GM06990 (cell line): ENCODE results near the gene LMO7.

Experiments used
- DNase-seq: peaks from one replicate; pipeline ENCODE4 v3.0.0-alpha.2; 2011; ENCODE audit not compliant: insufficient read length; ENCODE audit errors: extremely low read depth
- H3K27me3 ChIP-seq: replicated peaks from 2 replicates; pipeline ENCODE4 v1.6.0; 2011; ENCODE audit warnings: low read length; ENCODE audit not compliant: control insufficient read depth, insufficient read depth
- H3K36me3 ChIP-seq: 2 replicates; pipeline ENCODE4 v1.5.1; 2011; ENCODE audit warnings: low read length; ENCODE audit not compliant: control insufficient read depth, insufficient read depth
- H3K4me3 ChIP-seq: replicated peaks from 2 replicates; pipeline ENCODE4 v1.5.1; 2011; ENCODE audit warnings: low read depth, mild to moderate bottlenecking, control low read depth, low read length
- TF ChIP-seq, protein P1 (sequence below): IDR thresholded peaks from 2 replicates; pipeline ENCODE4 v1.5.1; 2011; ENCODE audit warnings: low read length, control low read depth, mild to moderate bottlenecking, inconsistent platforms; ENCODE audit not compliant: insufficient read depth, poor library complexity, severe bottlenecking

Gene LMO7

DNA sequence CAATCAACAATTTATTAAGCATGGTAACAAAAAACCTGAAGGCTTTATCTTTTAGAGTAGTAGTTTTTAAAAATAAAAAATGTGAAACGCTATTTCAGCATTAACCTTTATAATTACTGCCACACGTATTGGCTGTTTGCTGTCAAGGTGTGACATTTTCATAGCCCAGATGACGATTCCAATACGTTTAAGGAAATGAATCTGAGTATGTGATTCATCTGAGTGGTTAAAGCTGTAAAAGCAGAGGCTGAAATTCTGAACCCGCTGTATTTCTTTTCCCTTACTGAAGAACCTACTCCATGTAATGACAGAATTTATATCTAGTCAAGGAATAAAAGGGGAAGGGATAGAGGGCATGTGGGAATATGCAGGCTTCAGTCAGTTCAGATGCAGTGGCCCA, 166.0 kb downstream of the LMO7 start:
- H3K27me3 ChIP-seq: no peaks in the 10 kb centered on the region
- TF ChIP-seq, protein P1, sequence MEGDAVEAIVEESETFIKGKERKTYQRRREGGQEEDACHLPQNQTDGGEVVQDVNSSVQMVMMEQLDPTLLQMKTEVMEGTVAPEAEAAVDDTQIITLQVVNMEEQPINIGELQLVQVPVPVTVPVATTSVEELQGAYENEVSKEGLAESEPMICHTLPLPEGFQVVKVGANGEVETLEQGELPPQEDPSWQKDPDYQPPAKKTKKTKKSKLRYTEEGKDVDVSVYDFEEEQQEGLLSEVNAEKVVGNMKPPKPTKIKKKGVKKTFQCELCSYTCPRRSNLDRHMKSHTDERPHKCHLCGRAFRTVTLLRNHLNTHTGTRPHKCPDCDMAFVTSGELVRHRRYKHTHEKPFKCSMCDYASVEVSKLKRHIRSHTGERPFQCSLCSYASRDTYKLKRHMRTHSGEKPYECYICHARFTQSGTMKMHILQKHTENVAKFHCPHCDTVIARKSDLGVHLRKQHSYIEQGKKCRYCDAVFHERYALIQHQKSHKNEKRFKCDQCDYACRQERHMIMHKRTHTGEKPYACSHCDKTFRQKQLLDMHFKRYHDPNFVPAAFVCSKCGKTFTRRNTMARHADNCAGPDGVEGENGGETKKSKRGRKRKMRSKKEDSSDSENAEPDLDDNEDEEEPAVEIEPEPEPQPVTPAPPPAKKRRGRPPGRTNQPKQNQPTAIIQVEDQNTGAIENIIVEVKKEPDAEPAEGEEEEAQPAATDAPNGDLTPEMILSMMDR: no peak
- peaks cover 1% of the 10 kb centered on the region for H3K36me3 ChIP-seq
- no peak for DNase-seq
- H3K4me3 ChIP-seq: no peak overlapping the region

DNA sequence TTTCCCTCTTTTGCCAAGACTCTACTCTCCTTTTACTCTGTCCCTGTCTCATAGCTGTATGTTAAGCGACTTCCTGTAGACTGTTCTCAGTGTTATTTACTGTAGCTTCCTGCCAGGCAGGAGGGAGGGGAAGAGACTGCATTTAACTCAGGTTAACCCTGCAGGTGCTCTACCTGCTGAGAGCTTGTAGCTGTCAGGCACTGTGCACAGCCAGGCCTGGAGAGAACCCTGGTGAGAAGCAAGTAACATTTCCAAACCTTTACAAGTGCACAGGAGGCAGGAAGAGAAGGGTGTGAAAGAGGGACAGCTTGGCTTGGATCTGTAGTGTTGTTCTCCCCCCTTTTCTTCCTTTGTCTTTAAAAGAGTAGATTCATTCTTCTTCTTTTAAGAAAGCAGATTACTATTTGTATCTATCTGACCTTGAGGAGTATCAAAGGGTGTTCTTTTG, 167.1 kb downstream of the LMO7 start:
- no peak for DNase-seq
- Histone ChIP-seq H3K4me3 (no peak overlapping the region), H3K27me3 (no peaks in the 10 kb centered on the region), H3K36me3 (peaks cover 1% of the 10 kb centered on the region)
- TF ChIP-seq, protein P1: no peak

DNA sequence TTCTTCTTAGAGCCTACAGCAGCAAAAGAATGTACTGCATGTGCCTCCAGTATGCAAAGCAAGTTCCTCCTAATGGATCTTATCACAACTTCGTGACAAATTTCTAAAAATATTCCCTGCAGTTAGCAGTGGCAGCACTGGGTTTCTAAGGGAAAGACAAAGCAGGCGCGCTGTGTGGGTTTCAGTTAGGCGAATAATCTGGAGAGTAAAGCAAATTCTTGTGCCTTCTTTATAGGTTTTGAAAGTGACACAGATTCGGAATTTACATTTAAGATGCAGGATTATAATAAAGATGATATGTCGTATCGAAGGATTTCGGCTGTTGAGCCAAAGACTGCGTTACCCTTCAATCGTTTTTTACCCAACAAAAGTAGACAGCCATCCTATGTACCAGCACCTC, 167.9 kb downstream of the LMO7 start:
- DNase-seq: no peak
- Histone ChIP-seq H3K36me3 (peaks cover 1% of the 10 kb centered on the region), H3K4me3 (no peak overlapping the region), H3K27me3 (no peaks in the 10 kb centered on the region)
- TF ChIP-seq, protein P1: no peak

DNA sequence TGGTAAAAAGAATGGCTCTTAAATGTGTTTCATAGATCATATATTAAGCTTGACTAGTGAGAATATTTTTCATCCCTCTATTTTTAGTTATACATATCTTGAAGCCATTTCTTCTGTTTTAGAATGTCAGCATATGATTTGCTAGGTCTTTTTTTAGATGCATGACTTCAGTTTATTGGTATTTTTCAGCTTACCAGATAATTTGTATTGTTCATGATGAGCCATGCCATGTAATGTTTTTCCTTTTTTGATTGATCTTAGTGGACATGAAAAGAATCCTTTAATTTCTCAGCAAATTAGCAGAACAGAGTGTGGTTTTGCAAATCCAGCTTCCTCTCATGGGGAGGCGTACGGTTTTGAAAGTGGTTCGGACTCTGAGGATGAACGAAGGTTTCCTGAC, 168.5 kb downstream of the LMO7 start:
- TF ChIP-seq, protein P1: no peak
- Histone ChIP-seq H3K27me3 (no peaks in the 10 kb centered on the region), H3K36me3 (peaks cover 1% of the 10 kb centered on the region), H3K4me3 (no peak overlapping the region)
- DNase-seq: no peak

DNA sequence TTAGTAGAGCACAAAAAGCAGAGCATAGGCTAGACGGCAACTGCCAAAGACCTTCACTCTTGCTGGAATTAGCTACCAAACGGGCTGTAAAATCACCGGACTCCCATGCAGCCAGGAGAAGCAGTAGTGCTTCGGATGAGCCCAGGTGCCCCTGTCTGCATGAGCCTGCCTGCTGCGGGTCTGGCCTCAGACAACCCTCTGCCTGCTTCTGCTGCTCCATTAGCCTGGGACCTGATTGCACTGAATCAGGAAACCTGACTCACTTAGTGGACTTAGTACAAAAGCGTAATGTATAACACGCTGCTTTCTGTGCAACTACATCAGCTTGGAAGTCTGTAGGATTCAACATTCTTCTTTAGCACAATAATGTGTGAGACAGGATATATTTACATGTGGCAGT, 170.0 kb downstream of the LMO7 start:
- no peak for DNase-seq
- TF ChIP-seq, protein P1: no peak
- Histone ChIP-seq H3K36me3 (peaks cover 1% of the 10 kb centered on the region), H3K4me3 (no peak overlapping the region), H3K27me3 (no peaks in the 10 kb centered on the region)

DNA sequence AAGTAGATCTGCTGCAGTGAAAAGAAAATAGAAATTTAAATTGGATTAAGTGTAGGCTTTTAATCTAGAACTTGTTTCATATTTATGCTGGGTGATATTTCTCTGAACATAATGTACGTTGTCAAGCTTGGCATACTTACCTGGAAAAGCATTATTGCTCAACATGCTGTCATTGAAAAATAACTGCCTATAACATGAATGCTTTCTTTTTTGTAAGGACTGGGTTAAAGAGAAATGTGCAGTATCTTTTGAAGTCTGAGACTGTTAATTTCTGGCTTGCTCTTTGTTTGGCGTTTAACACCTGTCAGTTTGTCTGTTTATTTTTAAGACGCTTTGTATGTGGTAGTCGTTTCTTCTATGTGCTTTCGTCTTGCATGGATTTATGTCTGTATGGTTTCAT, 175.2 kb downstream of the LMO7 start:
- DNase-seq: no peak
- no peak overlapping the region for H3K4me3 ChIP-seq
- no peaks in the 10 kb centered on the region for H3K36me3 ChIP-seq
- H3K27me3 ChIP-seq: no peaks in the 10 kb centered on the region
- TF ChIP-seq, protein P1: no peak
